Activated CD4-positive, alpha-beta T cell treated with anti-CD3 and anti-CD28 coated beads for 1 hour (primary cell): Measurements from ENCODE around the gene CEP250.
"Not testable (repeated sequence)": the region's sequence is repeated elsewhere in the genome, so short reads cannot be mapped to it uniquely, and the experiment has no call there.

Experiments used
- DNase-seq: peaks from one replicate; pipeline ENCODE4 v3.0.0-alpha.2; 2020

The CEP250 gene

GRCh38 chr20:35499271-35499670, 43.9 kb downstream of the CEP250 start:
- no peak for DNase-seq

- DNase-seq: no peak
Observed at GRCh38 chr20:35502352-35502751, 47.0 kb downstream of the CEP250 start.

GRCh38 chr20:35503281-35503680, 47.9 kb downstream of the CEP250 start:
- no peak for DNase-seq

- DNase-seq: no peak
Observed at GRCh38 chr20:35503841-35504561, 48.6 kb downstream of the CEP250 start.

- DNase-seq: no peak
Observed at GRCh38 chr20:35504751-35505150, 49.4 kb downstream of the CEP250 start.

GRCh38 chr20:35506179-35506578, 50.8 kb downstream of the CEP250 start:
- no peak for DNase-seq

- no peak for DNase-seq
Observed at GRCh38 chr20:35506872-35507638, 51.7 kb downstream of the CEP250 start.

GRCh38 chr20:35508493-35509218, 53.3 kb downstream of the CEP250 start:
- no peak for DNase-seq

GRCh38 chr20:35510951-35511735, 55.7 kb downstream of the CEP250 start:
- no peak for DNase-seq

- DNase-seq: no peak
Observed at GRCh38 chr20:35511814-35512420, 56.5 kb downstream of the CEP250 start.

- DNase-seq: no peak
Observed at GRCh38 chr20:35514371-35514932, 59.1 kb downstream of the CEP250 start.

GRCh38 chr20:35515341-35515740, 59.9 kb downstream of the CEP250 start:
- no peak for DNase-seq

GRCh38 chr20:35515949-35516645, 60.7 kb downstream of the CEP250 start:
- DNase-seq: no peak

- DNase-seq: no peak
Observed at GRCh38 chr20:35517125-35517524, 61.7 kb downstream of the CEP250 start.

GRCh38 chr20:35517767-35518166, 62.4 kb downstream of the CEP250 start:
- not testable (repeated sequence) for DNase-seq

- DNase-seq: no peak
Observed at GRCh38 chr20:35518955-35519354, 63.6 kb downstream of the CEP250 start.

- no peak for DNase-seq
Observed at GRCh38 chr20:35523298-35523888, 68.0 kb downstream of the CEP250 start.

- no peak for DNase-seq
Observed at GRCh38 chr20:35525639-35526038, 70.2 kb downstream of the CEP250 start.

GRCh38 chr20:35527122-35527769, 71.8 kb downstream of the CEP250 start:
- no peak for DNase-seq

GRCh38 chr20:35529552-35529951, 74.2 kb downstream of the CEP250 start, which contains the start of gene C20orf173:
Gene C20orf173 (minus strand): TSS chr20:35529652. CDS start chr20:35529373, 279 bp downstream.
- DNase-seq: no peak
